Mesendoderm (in vitro differentiated cells): ENCODE measurements around the gene PEPD.

Experiments used
- DNase-seq: peaks from one replicate; pipeline ENCODE4 v3.0.0; 2013
- H2AK5ac ChIP-seq: 2 replicates; pipeline ENCODE4 v1.6.1; 2013; ENCODE audit warnings: low read length, inconsistent platforms
- H2BK120ac ChIP-seq: 2 replicates; pipeline ENCODE4 v1.6.1; 2013; ENCODE audit warnings: low read depth, mild to moderate bottlenecking, low read length, moderate library complexity, mixed read lengths
- H2BK15ac ChIP-seq: replicated peaks from 2 replicates; pipeline ENCODE4 v1.6.1; 2013; ENCODE audit warnings: low read depth, mild to moderate bottlenecking, moderate library complexity
- H2BK5ac ChIP-seq: 2 replicates; pipeline ENCODE4 v1.6.1; 2013; ENCODE audit warnings: low read length, inconsistent platforms
- H3K18ac ChIP-seq: 2 replicates; pipeline ENCODE4 v1.6.1; 2013; ENCODE audit warnings: mild to moderate bottlenecking, low read length, mixed read lengths
- H3K23ac ChIP-seq: one replicate; pipeline ENCODE4 v1.6.1; 2013; ENCODE audit warnings: low read length
- H3K27ac ChIP-seq: 2 replicates; pipeline ENCODE4 v1.5.1; 2013; ENCODE audit warnings: low read depth, mild to moderate bottlenecking, inconsistent platforms, low read length, moderate library complexity
- H3K27me3 ChIP-seq: 2 replicates; pipeline ENCODE4 v1.6.1; 2013; ENCODE audit warnings: low read length, control low read depth, mild to moderate bottlenecking, inconsistent platforms; ENCODE audit not compliant: insufficient read depth, poor library complexity
- H3K36me3 ChIP-seq: 2 replicates; pipeline ENCODE4 v1.6.1; 2013; ENCODE audit warnings: low read length, inconsistent platforms; ENCODE audit not compliant: control insufficient read depth, insufficient read depth
- H3K4ac ChIP-seq: one replicate; pipeline ENCODE4 v1.6.1; 2013; ENCODE audit warnings: low read depth, mild to moderate bottlenecking, low read length, moderate library complexity
- H3K4me1 ChIP-seq: 2 replicates; pipeline ENCODE4 v1.6.1; 2013; ENCODE audit warnings: low read depth, low read length, inconsistent platforms; ENCODE audit not compliant: control insufficient read depth
- H3K4me2 ChIP-seq: 2 replicates; pipeline ENCODE4 v1.6.1; 2013; ENCODE audit warnings: low read length
- H3K4me3 ChIP-seq: 2 replicates; pipeline ENCODE4 v1.5.1; 2013; ENCODE audit warnings: mild to moderate bottlenecking, low read length
- H3K56ac ChIP-seq: one replicate; pipeline ENCODE4 v1.6.1; 2013; ENCODE audit warnings: low read length
- H3K79me1 ChIP-seq: 2 replicates; pipeline ENCODE4 v1.6.1; 2013; ENCODE audit warnings: low read length, inconsistent platforms
- H3K79me2 ChIP-seq: 2 replicates; pipeline ENCODE4 v1.6.1; 2013; ENCODE audit warnings: mild to moderate bottlenecking, low read length; ENCODE audit not compliant: control insufficient read depth, insufficient read depth
- H3K9ac ChIP-seq: 2 replicates; pipeline ENCODE4 v1.6.1; 2013; ENCODE audit warnings: low read length, inconsistent platforms
- H4K5ac ChIP-seq: one replicate; pipeline ENCODE4 v1.6.1; 2013; ENCODE audit warnings: low read length
- H4K8ac ChIP-seq: one replicate; pipeline ENCODE4 v1.6.1; 2013; ENCODE audit warnings: low read depth, mild to moderate bottlenecking, control low read depth, low read length, moderate library complexity
- WGBS: extraction: QIAGEN DNeasy Blood & Tissue Kit; methylation state at CpG from one replicate; pipeline ENCODE4 v1.1.7; 2013; ENCODE audit warnings: low lambda C conversion rate, missing lambda C conversion rate; ENCODE audit not compliant: insufficient coverage; ENCODE audit errors: extremely low coverage; 5-methylcytosine and 5-hydroxymethylcytosine counted together

Gene PEPD

DNA sequence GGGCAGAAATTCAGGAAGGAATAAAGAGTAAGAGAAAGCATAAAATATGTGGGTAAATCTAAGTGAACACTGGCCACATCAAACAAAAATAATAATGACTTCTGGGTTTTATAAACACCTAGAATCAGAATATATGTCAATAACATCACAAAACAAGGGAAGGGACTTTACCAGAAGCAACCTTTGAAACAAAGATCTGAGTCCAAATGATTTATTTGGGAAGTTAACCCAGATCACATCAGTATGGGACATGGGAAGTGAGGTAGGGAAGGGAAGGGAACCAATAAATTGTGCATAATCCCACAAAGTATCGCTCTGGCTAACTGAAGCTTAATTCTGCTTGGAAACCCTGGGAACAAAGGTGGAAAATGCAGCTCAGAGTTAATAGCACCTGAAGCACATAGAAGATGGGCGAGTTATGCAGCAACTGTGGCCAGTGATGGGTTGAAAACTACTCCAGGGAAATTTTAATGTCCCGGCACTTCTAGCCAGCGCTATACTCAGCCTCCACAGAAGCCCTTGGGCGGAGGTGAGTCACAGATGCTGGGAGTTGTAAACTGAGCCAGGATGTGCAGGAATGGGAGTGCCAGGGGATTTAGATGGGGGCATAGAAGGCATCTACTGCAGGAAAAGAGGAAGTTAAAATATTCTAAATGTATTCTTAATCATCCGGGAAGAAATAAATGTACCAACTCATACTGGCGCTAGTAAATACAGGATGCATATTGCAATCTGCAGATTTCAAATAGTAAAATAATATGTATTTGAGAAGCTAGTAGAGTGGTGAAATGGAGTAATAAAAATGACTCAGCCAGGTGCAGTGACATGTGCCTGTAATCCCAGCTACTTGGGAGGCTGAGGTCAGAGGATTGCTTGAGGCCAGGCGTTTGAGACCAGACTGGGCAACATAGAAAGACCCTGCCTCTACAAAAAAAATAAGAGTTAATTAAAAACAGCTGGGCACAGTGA lies 182.3 kb downstream of the PEPD start:
- Histone ChIP-seq H3K27ac (no peak overlapping the region), H2BK15ac (no peak overlapping the region), H3K9ac (no peak overlapping the region), H3K23ac (no peak overlapping the region), H3K4ac (no peak overlapping the region), H4K8ac (no peak overlapping the region), H3K36me3 (no peaks in the 10 kb centered on the region), H3K79me1 (no peaks in the 10 kb centered on the region), H3K4me2 (no peak overlapping the region), H2BK5ac (no peak overlapping the region), H2AK5ac (no peak overlapping the region), H3K18ac (no peak overlapping the region), H3K4me3 (no peak overlapping the region), H3K56ac (no peak overlapping the region), H3K79me2 (no peaks in the 10 kb centered on the region), H3K27me3 (no peaks in the 10 kb centered on the region), H2BK120ac (no peak overlapping the region), H4K5ac (no peak overlapping the region), H3K4me1 (no peaks in the 10 kb centered on the region)
- WGBS, result no CpG with 5 or more reads among the region's 8 CpGs
- DNase-seq, result no peak
